Bronchial smooth muscle cell (primary cell): Measurements from ENCODE around the gene SSB. TPM values are rescaled to one million over a fixed set of nuclear protein-coding genes. Genes with fewer than 3 reads are reported as not detected.

ENCODE experiments used
- total RNA-seq: library from RNA; depleted of rRNA; stranded (reverse); fragments of >200 nt; gene quantifications from 2 replicates; pipeline ENCODE4 v1.2.1, GENCODE V29; 2014

Gene SSB
- total RNA-seq, result 51.2 and 83.9 TPM in 2 replicates

DNA sequence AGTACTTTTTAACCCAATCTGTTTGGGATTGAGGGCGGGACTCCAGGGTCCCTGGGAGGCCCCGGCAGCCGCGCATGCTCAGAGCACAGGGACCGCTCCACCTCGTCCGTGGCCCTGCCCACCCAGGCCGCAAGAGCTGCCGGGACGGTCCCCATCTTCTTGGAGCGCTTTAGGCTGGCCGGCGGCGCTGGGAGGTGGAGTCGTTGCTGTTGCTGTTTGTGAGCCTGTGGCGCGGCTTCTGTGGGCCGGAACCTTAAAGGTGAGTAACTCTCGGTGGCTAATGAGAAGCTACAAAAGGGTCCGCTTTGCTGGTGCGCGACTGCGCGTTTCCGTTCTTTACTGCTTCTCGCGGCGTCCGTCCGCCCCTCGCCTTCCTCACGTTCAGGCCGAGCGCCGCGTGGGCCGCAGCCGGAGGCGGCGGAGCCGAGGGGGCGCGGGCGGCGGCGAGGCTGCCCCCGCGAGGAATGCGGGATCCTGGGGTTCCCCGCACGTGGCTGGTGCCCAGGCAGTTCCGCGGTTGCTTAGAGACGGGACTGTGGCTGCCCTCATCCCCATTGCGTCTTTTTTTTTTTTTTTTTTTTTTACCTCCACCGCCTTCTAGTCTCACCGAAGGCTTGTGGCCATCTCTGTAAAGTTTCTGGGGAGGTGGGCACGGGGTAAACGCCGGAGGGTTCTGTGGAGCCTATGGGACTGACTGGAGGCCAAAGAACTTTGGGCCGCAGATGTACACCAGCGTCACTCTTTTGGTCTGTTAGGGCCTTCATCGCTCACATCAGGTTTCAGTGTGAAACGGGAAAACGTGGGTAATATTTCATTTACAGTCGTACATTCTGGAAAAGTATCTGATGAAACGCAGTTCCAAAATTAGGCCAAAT is at the start of gene SSB:
TSS of gene SSB (plus strand) at position 154 of the 875 bp plus-strand sequence. CDS start 2,090 bp downstream, outside the sequence.

GRCh38 chr2:169824373-169825333 is 26.0 kb downstream of the SSB start, which contains the start of gene METTL5:
Gene METTL5, minus strand, starts transcription at chr2:169824905. Its CDS starts 308 bp downstream, at chr2:169824597.

DNA sequence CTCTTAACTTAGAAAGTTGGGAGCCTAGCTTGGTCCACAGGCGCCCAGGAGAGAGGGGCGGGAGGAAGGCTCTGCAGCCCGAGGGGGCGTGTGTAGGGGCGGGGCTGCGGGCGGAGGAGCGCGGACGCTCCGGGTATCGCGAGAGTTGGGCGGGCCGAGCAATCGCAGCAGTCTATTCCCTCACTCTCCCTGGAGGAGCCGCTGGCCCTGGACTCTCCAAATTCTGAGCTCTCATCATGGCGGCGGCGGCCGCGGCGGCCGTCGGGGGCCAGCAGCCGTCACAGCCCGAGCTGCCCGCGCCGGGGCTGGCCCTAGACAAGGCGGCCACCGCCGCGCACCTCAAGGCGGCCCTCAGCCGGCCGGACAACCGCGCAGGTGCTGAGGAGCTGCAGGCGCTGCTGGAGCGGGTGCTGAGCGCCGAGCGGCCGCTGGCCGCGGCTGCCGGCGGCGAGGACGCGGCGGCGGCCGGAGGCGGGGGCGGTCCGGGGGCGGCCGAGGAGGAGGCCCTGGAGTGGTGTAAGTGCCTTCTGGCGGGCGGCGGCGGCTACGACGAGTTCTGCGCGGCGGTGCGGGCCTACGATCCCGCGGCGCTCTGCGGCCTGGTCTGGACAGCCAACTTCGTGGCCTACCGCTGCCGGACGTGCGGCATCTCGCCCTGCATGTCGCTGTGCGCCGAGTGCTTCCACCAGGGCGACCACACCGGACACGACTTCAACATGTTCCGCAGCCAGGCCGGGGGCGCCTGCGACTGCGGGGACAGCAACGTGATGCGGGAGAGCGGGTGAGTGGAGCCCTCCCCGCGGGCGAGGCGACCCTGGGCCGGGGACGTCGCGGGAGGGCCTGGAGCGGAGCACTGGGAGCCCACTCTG is 28.8 kb downstream of the SSB start, which contains the start of gene UBR3:
TSS of gene UBR3 (plus strand) at position 183 of the 869 bp plus-strand sequence. CDS start at position 237, 54 bp downstream.

Other genes with a start within 250 kb of the SSB start
- 10.7 and 12.8 TPM in 2 replicates for gene FASTKD1, start 225.0 kb upstream of the SSB start, total RNA-seq
- gene PPIG, start 214.5 kb upstream of the SSB start, total RNA-seq, result 17.3 and 26.6 TPM in 2 replicates
- 0.17 TPM in 1 of 2 replicates, not detected in the other for gene CFAP210, start 104.5 kb upstream of the SSB start, total RNA-seq
- 1.4 TPM in 2 replicates for gene PHOSPHO2, start 104.4 kb upstream of the SSB start, total RNA-seq
- gene KLHL23, start 65.0 kb upstream of the SSB start, total RNA-seq, result 1.3 and 2.1 TPM in 2 replicates
- 41.8 and 43.4 TPM in 2 replicates for gene METTL5, start 26.0 kb downstream of the SSB start, total RNA-seq
- 21.6 and 35.0 TPM in 2 replicates for gene UBR3, start 28.6 kb downstream of the SSB start, total RNA-seq